GM12874 (cell line): ENCODE measurements around the gene VAMP3.

ENCODE experiments used
- TF ChIP-seq, protein P1 (sequence below): IDR thresholded peaks from 2 replicates; pipeline ENCODE4 v1.5.1; 2011; ENCODE audit warnings: low read depth, mild to moderate bottlenecking, control low read depth, low read length, moderate library complexity; ENCODE audit not compliant: insufficient read depth

The VAMP3 gene

DNA sequence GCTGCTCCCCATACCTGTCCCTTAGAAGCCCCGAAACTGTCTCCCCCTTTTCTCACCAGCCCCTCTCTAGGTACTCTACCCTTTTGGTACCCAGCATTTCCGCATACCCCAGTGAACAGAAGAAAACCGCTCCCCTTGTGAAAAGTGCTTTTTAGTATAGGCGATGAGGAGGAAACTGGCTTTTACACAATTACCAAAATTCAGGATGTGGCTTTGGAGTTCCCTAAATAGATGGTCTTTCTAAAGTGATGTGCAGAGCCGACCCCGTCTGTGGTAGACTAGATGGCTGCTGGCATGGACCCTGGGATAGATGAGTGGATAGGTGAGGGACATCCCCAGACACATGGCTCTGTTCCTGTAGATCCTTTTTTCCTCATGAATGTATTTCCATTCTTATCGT lies 10.4 kb downstream of the VAMP3 start:
- TF ChIP-seq, protein P1, sequence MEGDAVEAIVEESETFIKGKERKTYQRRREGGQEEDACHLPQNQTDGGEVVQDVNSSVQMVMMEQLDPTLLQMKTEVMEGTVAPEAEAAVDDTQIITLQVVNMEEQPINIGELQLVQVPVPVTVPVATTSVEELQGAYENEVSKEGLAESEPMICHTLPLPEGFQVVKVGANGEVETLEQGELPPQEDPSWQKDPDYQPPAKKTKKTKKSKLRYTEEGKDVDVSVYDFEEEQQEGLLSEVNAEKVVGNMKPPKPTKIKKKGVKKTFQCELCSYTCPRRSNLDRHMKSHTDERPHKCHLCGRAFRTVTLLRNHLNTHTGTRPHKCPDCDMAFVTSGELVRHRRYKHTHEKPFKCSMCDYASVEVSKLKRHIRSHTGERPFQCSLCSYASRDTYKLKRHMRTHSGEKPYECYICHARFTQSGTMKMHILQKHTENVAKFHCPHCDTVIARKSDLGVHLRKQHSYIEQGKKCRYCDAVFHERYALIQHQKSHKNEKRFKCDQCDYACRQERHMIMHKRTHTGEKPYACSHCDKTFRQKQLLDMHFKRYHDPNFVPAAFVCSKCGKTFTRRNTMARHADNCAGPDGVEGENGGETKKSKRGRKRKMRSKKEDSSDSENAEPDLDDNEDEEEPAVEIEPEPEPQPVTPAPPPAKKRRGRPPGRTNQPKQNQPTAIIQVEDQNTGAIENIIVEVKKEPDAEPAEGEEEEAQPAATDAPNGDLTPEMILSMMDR: no peak

DNA sequence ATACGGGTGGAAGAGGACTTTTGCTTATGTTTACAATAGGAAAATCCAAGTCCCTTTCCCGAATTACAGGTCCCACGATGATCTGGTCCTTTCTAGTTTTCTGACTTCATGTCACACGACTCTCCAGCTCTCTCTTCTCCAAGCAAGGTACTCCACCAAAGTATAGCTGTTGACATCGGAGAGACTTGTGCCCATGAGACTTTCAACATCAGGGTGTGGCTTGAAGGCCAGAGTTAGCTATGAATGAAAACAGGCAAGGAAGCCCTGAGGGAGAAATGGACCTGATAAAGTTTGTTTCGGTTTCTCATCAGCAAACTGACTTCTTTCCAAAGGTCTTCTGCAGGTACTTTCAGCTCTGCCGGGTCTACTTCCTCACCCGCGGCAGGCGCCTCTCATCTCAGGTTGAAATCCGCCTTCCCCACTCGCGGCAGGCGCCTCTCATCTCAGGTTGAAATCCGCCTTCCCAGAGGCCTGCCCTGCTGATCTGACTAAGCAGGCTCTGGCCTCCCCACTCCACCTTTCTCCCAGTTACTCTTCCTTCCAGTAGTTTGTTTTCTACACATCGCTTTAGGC lies 10.9 kb downstream of the VAMP3 start:
- TF ChIP-seq, protein P1: no peak

DNA sequence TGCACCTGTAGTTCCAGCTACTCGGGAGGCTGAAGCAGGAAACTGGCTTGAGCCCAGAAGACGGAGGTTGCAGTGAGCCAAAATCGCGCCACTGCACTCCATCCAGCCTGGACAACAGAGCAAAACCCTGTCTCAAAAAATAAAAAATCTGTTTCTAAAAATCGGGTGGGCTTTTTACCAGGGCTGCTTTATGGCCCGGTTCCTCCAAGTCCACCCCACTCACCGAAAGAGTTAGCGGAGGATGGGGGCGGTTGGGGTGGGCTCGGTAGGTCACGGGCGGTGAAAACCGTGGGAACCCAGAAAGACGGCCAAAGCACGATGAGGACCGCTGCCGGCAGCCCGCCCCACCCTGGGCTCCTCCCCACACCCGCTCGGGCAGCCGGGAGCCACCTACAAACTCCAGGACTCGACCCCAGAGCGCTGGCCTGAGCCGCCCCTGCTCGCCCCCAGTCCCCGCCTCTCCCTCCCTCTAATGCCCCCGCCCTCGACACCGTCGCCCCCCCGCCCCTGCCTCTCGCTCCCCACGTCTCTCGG lies 12.1 kb downstream of the VAMP3 start:
- TF ChIP-seq, protein P1: no peak

DNA sequence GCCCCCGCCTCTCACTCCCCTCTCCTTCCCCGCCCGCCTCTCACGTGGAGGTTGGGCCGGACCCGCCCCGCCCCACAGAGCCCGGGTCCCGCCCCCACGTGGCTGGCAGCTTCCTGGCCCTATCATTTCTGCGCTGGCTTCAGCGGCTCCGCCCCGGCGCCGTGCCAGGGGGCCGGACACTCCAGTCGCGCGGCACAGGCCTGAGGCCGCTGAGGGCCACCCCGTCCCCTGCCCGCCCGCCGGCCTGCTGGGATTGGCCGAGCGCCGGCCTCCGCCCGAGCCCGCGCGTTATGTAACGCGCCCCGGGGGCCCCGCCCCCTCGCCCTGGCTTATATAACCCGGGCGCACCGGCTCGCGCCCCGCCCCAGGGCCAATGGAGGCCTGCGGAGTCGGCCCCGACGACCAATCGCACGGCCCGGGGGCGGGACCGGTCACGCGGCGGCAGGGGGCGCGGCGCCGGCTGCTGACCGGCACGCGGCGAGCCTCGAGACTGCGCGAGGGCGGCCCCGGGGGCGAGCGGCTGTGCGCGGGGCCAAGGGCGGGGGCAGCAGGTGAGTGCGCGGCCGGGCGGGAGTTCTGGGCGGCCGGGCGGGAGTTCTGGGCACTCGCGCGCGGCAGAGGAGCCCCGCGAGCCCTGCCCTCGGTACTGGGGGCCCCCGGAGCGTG lies 12.9 kb downstream of the VAMP3 start, which contains the start of gene PER3:
Gene PER3 (plus strand): TSS at position 466 of the 666 bp plus-strand sequence. CDS start 587 bp downstream, outside the sequence.
- TF ChIP-seq, protein P1: no peak

DNA sequence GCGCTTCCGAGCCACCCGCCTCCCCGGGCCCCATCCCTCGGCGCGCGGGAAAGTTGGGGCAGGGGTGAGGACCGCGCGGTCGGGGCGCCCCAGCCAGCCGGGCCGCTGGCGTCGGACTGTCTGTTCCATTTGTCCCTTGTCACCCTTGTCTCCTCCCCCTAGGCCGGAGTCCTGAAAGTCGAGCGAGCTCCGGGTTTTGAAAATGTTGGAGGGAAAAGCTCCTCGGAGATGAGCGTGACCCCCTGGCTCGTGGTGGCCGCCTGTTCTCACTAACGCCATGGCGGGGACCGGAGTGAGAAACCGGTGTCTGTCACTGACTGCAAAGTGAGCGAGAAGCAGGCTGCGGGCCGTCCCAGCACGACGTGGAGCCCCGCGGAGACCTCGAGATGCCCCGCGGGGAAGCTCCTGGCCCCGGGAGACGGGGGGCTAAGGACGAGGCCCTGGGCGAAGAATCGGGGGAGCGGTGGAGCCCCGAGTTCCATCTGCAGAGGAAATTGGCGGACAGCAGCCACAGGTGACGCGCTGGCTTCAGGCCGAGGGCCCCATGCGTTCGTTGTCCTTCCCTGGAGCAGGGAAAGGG lies 13.5 kb downstream of the VAMP3 start:
- TF ChIP-seq, protein P1: no peak

DNA sequence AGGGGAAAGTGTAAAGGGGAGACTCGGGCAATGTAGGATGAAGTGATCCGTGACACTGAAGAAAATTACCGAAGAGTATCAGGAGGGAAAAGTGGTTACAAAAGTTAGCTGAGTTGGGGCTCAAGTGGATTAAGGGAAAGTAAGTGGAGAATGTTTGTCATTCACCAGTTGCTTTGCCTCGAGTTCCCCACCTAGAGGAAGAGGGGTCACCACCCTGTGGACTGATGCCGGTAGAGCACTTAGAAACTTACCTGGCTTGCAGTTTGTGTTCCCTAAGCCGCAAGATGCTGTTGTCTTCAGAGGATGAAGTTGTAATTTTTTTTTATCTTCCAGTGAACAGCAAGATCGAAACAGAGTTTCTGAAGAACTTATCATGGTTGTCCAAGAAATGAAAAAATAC lies 14.0 kb downstream of the VAMP3 start:
- TF ChIP-seq, protein P1: no peak

DNA sequence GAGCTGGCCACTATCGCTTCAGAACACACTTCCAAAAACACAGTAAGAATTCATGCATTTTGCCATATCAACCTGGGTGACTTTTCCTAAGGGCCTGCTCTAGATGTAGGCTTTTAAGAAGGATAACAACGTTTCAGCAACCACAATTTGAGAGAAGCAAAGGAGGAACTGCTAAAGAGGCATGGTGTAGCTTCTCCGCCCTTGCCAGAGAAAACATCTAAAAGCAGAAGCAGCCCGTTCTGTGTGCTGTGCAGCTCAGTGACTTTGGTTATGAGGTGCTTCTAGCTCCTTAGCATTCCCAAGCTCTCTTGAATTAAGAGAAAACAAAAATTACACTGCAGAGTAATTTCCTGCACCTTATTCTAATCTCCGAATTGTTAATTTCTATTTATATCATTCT lies 15.7 kb downstream of the VAMP3 start:
- TF ChIP-seq, protein P1: no peak
